Activated CD4-positive, CD25-positive, alpha-beta regulatory T cell treated with anti-CD3 and anti-CD28 coated beads, Interleukin-2, amount 50 U/mL, for 16 hours (primary cell): ENCODE measurements around the gene ACSF3.
"Not testable (repeated sequence)": the region's sequence is repeated elsewhere in the genome, so short reads cannot be mapped to it uniquely, and the experiment has no call there.

Experiments
- DNase-seq: peaks from one replicate; pipeline ENCODE4 v3.0.0-alpha.2; 2020; ENCODE audit warnings: low read depth, low spot score

ACSF3 gene

GRCh38 chr16:89055894-89056555, 37.6 kb upstream of the ACSF3 start:
- no peak for DNase-seq

- DNase-seq = no peak
Observed at GRCh38 chr16:89056592-89056991, 37.1 kb upstream of the ACSF3 start.

- no peak for DNase-seq
Observed at GRCh38 chr16:89057738-89058137, 35.9 kb upstream of the ACSF3 start.

GRCh38 chr16:89058812-89059211, 34.8 kb upstream of the ACSF3 start:
- no peak for DNase-seq

- no peak for DNase-seq
Observed at GRCh38 chr16:89060207-89060794, 33.4 kb upstream of the ACSF3 start.

- DNase-seq = no peak
Observed at GRCh38 chr16:89061086-89061485, 32.6 kb upstream of the ACSF3 start.

- no peak for DNase-seq
Observed at GRCh38 chr16:89061590-89062380, 31.9 kb upstream of the ACSF3 start.

GRCh38 chr16:89062389-89063345, 31.0 kb upstream of the ACSF3 start:
- DNase-seq = no peak

GRCh38 chr16:89063768-89064320, 29.8 kb upstream of the ACSF3 start:
- DNase-seq = no peak

GRCh38 chr16:89064606-89065457, 28.8 kb upstream of the ACSF3 start:
- no peak for DNase-seq

- no peak for DNase-seq
Observed at GRCh38 chr16:89065458-89065822, 28.2 kb upstream of the ACSF3 start.

GRCh38 chr16:89066721-89067120, 26.9 kb upstream of the ACSF3 start:
- DNase-seq = no peak

GRCh38 chr16:89067677-89068443, 25.8 kb upstream of the ACSF3 start:
- DNase-seq = no peak

GRCh38 chr16:89068814-89069616, 24.6 kb upstream of the ACSF3 start:
- not testable (repeated sequence) for DNase-seq

GRCh38 chr16:89069920-89070319, 23.7 kb upstream of the ACSF3 start:
- DNase-seq = no peak

- DNase-seq = no peak
Observed at GRCh38 chr16:89070590-89070989, 23.1 kb upstream of the ACSF3 start.

GRCh38 chr16:89071686-89072547, 21.7 kb upstream of the ACSF3 start:
- no peak for DNase-seq

GRCh38 chr16:89072548-89073130, 21.0 kb upstream of the ACSF3 start:
- no peak for DNase-seq
